ENCODE results near the gene RALGAPA1. TPM values are rescaled to one million over a fixed set of nuclear protein-coding genes. Genes with fewer than 3 reads are reported as not detected.
A peak's percentile ranks its signal among the peaks of the same experiment; 100 is the strongest.
"Not testable (repeated sequence)": the region's sequence is repeated elsewhere in the genome, so short reads cannot be mapped to it uniquely, and the experiment has no call there.

Gene RALGAPA1
- total RNA-seq (2014; rRNA removed; shearing (Covaris generic)): 11.8 TPM in 2 replicates
- polyA plus RNA-seq (2015; cell fraction: cytosol; rRNA removed): 5.1 and 7.6 TPM in 2 replicates
- 19.2 and 20.6 TPM in 2 replicates for polyA plus RNA-seq (2015; cell fraction: nucleus; rRNA removed)

- DNase-seq (ENCODE audit: low read depth): peak; percentile 94
These were observed at the start of gene RALGAPA1 for GRCh38 chr14:35808638-35809563. Gene RALGAPA1 (minus strand): TSS chr14:35809295. CDS start chr14:35808835, 460 bp downstream.

GRCh38 chr14:35858521-35859209 lies 49.6 kb upstream of the RALGAPA1 start:
- DNase-seq (ENCODE audit: low read depth): peak; percentile 61

GRCh38 chr14:35855876-35856481 lies 46.9 kb upstream of the RALGAPA1 start:
- no peak for DNase-seq (ENCODE audit: low read depth)

GRCh38 chr14:35854696-35855270 lies 45.7 kb upstream of the RALGAPA1 start:
- DNase-seq (ENCODE audit: low read depth): no peak

GRCh38 chr14:35853225-35853624 lies 44.1 kb upstream of the RALGAPA1 start:
- no peak for DNase-seq (ENCODE audit: low read depth)

- DNase-seq (ENCODE audit: low read depth): no peak
These were observed 42.7 kb upstream of the RALGAPA1 start for GRCh38 chr14:35851823-35852222.

- no peak for DNase-seq (ENCODE audit: low read depth)
These were observed 40.0 kb upstream of the RALGAPA1 start for GRCh38 chr14:35849122-35849521.

GRCh38 chr14:35847636-35848035 lies 38.5 kb upstream of the RALGAPA1 start:
- no peak for DNase-seq (ENCODE audit: low read depth)

GRCh38 chr14:35844494-35844893 lies 35.4 kb upstream of the RALGAPA1 start:
- no peak for DNase-seq (ENCODE audit: low read depth)

GRCh38 chr14:35842245-35842644 lies 33.1 kb upstream of the RALGAPA1 start:
- not testable (repeated sequence) for DNase-seq (ENCODE audit: low read depth)

GRCh38 chr14:35841704-35842103 lies 32.6 kb upstream of the RALGAPA1 start:
- not testable (repeated sequence) for DNase-seq (ENCODE audit: low read depth)

- no peak for DNase-seq (ENCODE audit: low read depth)
These were observed 26.3 kb upstream of the RALGAPA1 start for GRCh38 chr14:35835208-35835982.

- peak; percentile 15 for DNase-seq (ENCODE audit: low read depth)
These were observed 20.4 kb upstream of the RALGAPA1 start for GRCh38 chr14:35829449-35829848.

- no peak for DNase-seq (ENCODE audit: low read depth)
These were observed 18.8 kb upstream of the RALGAPA1 start for GRCh38 chr14:35827678-35828472.

GRCh38 chr14:35826952-35827416 lies 17.9 kb upstream of the RALGAPA1 start:
- no peak for DNase-seq (ENCODE audit: low read depth)

GRCh38 chr14:35826218-35826951 lies 17.3 kb upstream of the RALGAPA1 start, which contains the start of gene BRMS1L:
Gene BRMS1L (plus strand): TSS chr14:35826338. CDS start chr14:35826517, 179 bp downstream.
- peak; percentile 99 for DNase-seq (ENCODE audit: low read depth)

GRCh38 chr14:35825968-35826217 lies 16.8 kb upstream of the RALGAPA1 start:
- DNase-seq (ENCODE audit: low read depth): no peak

GRCh38 chr14:35824446-35825165 lies 15.5 kb upstream of the RALGAPA1 start:
- DNase-seq (ENCODE audit: low read depth): not testable (repeated sequence)

All from HT1080 (cell line).